NCI-H460 (cell line): ENCODE measurements around the gene TTC39A. TPM values are rescaled to one million over a fixed set of nuclear protein-coding genes. Genes with fewer than 3 reads are reported as not detected.

Experiments
- DNase-seq: peaks from one replicate; pipeline ENCODE4 v3.0.0-alpha.2; 2016; ENCODE audit warnings: low read depth; ENCODE audit errors: extremely low read depth
- total RNA-seq: library from RNA; depleted of rRNA; stranded (reverse); fragments of >200 nt; shearing (Covaris generic); gene quantifications from 2 replicates; pipeline ENCODE4 v1.2.3, GENCODE V29; 2014

Gene TTC39A
- total RNA-seq, 1 experiment from 2014 or later = 2.3 TPM

DNA sequence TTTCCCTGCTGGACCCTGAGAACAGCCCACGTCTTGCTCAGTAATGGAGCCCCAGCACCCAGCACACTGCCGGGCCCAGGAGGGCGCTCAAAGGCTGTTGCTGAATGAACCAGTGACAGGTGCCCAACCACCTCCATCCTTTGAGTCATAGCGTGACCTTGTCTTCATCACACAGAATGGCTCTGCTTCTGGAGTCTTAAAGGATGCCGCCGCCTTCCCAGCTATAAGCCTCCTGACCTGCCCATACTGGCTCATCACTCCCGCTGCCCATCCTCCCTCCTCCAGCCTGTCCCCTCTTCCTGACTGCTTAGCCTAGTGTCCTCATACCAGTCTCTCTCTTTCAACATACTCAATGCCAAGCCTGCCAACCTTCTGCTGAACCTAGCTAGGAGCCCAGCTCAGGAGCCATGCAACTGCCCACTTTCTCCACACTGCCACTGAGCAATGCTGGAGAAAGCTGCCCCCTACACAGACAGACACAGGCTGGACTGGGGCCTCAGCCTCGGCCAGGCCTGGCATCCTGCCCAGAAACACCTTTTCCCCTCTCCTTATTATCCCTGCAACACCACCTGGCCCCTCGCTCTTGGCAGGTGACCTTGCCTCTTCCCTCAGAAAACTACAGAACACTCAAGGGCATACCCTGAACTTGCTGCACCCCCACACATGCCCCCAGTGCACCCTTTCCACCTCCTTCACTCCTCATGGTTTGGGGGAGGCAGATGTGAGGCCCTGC lies 14.1 kb downstream of the TTC39A start:
- no peak for DNase-seq

DNA sequence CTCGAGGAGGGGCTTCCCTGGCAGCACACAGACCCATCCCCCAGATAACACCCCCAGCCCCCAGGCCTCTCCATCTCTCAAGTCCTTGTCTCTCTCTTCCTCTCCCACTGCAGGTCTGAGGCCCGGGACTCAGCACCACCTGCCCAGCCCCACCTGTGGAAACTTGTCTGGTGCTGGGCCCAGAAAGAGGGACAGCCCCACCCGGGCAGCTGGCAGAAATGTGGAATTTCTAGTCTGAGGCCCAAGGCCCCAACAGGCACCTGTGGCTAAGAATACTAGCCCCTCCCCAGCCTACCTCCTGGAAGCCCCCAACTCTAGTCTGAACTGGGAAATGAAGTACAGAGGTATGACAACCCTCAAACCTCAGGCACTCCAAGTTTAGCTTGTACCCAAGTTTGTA lies 15.4 kb downstream of the TTC39A start:
- DNase-seq = no peak

GRCh38 chr1:51313961-51314777 lies 16.2 kb downstream of the TTC39A start:
- no peak for DNase-seq

- no peak for DNase-seq
These were observed 17.0 kb downstream of the TTC39A start for GRCh38 chr1:51313268-51313852.

GRCh38 chr1:51312718-51313117 lies 17.6 kb downstream of the TTC39A start:
- no peak for DNase-seq

DNA sequence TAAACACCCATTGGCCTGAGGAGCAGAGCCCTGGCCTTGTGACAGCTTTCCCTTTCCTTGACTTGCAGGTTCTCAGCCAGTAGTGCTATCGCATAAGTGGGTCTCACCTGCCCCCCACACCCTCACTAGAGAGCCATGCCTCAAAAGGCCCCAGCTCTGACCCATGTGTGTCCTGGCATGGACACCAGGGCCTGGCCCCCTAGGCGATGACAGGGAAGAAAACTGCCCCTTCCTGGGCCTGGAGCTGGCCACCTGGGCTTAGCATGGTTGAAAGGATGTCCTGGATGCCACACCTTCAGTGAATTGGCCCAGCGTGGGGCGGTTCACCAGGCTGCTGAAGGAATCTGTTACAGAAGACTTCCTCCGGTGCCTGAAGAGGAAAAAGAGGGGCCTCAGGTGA lies 18.5 kb downstream of the TTC39A start:
- no peak for DNase-seq

- no peak for DNase-seq
These were observed 19.3 kb downstream of the TTC39A start for GRCh38 chr1:51310871-51311613.

DNA sequence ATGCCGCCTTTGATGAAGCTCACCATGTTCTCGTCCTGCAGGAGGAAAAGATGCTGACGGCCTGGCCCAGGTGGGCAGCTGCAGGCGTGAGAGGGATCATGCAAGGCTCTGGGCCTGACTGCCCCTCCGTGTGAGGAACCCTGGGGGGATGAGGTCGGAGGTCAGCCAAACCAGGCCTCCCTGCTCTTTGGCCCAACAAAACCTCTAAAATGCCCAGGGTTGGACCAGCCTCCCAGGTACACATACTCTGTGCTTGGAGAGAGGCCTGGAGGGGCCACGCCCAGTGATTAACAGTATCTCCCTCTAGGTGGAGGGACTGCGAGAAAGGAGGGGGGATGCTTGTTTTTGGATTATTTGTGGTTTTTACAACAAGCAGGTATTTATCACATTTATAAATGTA lies 21.1 kb downstream of the TTC39A start:
- DNase-seq = no peak

DNA sequence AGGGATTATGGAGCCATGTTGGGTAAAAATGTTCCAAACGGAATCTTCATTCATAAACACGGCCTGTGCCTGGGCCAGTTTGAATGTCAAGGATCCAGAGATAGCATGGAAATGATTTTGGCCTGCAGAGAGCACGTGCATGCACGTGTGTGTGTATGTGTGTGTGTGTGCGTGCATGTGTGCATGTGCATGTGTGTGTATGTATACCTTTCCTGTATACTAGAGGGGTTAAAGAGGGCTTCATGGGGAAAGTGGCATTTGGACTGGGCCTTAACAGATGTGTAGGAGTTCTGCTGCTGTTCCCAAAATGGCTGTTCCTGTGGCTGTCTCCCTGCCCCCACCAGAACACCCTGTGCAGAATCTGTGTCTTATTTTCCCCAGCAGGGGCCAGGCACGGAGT lies 21.7 kb downstream of the TTC39A start:
- no peak for DNase-seq

GRCh38 chr1:51306950-51307349 lies 23.4 kb downstream of the TTC39A start:
- no peak for DNase-seq

DNA sequence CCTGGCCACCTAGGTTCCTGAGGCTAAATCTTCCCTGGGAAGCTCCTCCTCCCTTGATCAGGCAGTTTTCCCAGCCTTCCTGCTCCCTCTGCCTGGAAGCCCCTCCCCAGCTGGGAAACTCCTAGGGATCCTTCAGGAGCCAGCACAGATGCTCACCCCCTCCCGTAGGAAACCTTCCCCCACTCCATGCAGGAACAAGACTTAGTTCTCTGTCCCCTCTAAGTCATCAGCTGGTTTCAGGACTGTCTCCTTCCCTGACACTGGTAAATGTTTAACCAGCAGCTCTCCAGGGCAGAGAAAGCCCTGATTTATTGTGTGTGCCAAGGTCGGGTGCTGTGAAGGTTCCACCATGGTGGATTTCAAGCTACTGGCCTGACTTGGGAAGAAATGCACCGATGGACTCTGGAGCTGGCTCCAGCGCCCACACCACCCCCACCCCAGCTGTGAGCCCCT lies 25.0 kb downstream of the TTC39A start:
- no peak for DNase-seq

DNA sequence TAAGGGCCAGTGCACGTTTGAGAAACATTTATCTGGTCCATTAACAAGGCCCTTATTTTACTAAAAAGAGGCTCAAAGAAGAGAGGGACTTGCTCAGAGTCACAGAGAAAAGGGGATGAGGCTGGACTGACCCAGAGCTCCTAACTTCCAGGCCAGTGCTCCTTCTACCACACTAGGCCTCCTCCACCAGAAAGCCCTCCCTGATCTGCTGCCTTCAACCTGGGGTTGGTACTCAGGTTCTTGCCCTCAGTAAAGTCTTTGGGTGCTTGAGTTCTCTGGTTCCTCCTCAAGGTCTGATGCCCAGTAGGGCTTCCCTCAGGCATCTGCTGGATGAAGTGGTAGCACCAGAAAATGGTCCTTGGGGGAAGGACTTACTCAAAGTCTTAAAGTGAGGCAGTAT lies 26.0 kb downstream of the TTC39A start:
- DNase-seq = no peak

GRCh38 chr1:51303751-51304251 lies 26.6 kb downstream of the TTC39A start:
- no peak for DNase-seq

- no peak for DNase-seq
These were observed 27.0 kb downstream of the TTC39A start for GRCh38 chr1:51303315-51303714.

DNA sequence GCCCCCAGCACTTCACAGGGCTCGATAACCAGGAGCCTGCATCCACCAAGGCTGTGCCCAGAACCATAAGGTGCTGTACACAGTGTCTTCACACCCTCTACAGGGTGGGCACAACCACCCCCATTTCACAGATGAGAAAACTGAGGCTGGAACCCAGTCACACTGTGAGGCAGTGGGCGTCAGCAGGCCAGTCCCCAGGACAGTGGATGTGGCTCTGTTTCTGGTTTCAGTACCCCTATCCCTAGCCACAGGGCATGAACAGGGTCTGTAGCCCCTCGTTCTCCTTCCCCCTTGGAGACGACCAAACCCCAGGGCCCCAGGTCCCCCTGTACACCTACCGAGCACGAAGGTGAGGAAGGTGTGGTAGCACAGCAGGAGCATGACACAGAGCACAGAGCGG lies 27.6 kb downstream of the TTC39A start:
- no peak for DNase-seq

- DNase-seq = no peak
These were observed 28.1 kb downstream of the TTC39A start for GRCh38 chr1:51302270-51302669.

DNA sequence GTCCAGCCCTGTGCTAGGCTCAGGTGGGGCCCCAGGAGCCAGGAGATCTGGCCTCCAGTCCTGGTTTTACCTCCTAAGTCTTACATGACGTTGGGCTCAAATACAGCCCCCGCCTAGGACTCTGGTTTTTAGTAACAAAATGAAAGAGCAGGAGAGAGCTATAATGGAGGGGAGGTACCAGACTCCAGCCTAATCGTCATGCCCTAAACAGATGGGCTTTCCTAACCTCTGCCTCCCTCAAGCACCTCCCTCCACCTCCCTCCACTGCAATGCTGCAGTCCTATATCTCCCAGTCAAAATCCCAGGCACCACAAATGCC lies 28.6 kb downstream of the TTC39A start:
- DNase-seq = no peak

GRCh38 chr1:51301152-51301843 lies 29.1 kb downstream of the TTC39A start:
- no peak for DNase-seq

- no peak for DNase-seq
These were observed 30.2 kb downstream of the TTC39A start for GRCh38 chr1:51299981-51300670.
